ENCODE results near the gene DHRS4.
"Not testable (repeated sequence)": the region's sequence is repeated elsewhere in the genome, so short reads cannot be mapped to it uniquely, and the experiment has no call there.

DNA sequence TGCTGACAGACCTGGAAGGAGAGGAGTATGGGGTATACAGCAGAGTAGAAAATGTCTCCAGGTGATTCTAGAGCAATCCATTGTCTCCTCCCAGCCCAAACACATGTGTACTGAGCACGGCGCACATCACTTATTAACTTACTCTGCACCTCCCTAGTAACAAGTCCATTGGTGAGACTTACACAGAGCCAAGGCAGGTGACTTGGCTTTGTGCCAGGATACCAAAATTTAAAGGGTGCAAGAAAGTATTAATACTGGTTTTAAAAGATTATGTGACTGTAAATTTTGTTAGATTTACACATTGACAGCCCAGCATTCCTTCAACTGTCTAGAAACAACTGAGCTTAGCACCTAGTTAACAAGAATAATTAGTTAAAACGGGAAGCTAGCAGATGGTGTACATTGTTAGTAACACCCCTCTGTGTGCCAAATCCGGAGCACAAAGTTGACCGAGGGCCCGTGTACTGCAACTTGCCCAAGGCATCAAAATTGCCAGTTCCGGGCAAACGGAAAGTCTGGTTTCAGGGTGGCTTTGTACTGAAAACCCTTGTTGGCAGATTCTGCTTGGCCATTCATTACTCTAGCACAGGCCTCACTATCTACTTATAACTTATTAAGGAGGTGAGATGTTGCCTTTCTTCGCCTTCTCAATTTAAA lies 4.5 kb downstream of the DHRS4 start:
- TF ChIP-seq, protein P1, sequence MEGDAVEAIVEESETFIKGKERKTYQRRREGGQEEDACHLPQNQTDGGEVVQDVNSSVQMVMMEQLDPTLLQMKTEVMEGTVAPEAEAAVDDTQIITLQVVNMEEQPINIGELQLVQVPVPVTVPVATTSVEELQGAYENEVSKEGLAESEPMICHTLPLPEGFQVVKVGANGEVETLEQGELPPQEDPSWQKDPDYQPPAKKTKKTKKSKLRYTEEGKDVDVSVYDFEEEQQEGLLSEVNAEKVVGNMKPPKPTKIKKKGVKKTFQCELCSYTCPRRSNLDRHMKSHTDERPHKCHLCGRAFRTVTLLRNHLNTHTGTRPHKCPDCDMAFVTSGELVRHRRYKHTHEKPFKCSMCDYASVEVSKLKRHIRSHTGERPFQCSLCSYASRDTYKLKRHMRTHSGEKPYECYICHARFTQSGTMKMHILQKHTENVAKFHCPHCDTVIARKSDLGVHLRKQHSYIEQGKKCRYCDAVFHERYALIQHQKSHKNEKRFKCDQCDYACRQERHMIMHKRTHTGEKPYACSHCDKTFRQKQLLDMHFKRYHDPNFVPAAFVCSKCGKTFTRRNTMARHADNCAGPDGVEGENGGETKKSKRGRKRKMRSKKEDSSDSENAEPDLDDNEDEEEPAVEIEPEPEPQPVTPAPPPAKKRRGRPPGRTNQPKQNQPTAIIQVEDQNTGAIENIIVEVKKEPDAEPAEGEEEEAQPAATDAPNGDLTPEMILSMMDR (IDR thresholded peaks at IDR 0.05; ENCODE audit: low read length) = not testable (repeated sequence)
- TF ChIP-seq EZH2 (IDR thresholded peaks at IDR 0.05; ENCODE audit: borderline replicate concordance, low read length) = not testable (repeated sequence)
